ENCODE data around the gene BORCS5. TPM values are rescaled to one million over a fixed set of nuclear protein-coding genes. Genes with fewer than 3 reads are reported as not detected.

Gene BORCS5
- total and polyA plus RNA-seq, 8 donors: 7.7 to 13.5 (median 9.1) TPM

DNA sequence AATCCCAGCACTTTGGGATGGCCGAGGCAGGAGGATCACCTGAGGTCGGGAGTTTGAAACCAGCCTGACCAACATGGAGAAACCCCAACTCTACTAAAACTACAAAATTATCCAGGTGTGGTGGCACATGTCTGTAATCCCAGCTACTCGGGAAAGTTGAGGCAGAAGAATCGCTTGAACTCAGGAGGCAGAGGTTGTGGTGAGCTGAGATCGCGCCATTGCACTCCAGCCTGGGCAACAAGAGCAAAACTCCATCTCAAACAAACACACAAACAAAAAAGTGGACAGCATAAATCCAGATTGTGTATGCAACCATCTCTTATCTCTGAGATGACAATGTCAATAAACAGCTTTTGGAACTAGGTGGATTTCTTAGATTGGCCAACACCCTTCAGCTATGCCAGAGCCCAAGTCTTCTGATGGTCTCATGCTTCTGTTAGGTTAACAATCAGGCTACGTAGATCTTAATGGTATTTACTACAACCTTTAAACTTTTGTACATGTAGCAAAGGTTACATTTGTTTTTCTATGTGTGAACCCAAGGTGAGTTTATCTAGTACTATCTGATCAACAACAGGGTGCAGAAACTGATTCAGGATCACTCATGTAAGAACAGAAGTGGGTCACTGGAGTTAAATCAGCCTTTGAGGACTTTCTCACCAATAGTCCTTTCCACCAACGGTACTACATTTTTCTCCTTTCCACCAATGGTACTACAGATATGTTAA, 132.1 kb downstream of the BORCS5 start:
- Histone ChIP-seq H3K9me3 (no peaks in the 10 kb centered on the region), H3K4me1 (no peaks in the 10 kb centered on the region), H3K4me3 (no peak overlapping the region), H3K27ac (no peak overlapping the region), H3K27me3 (no peaks in the 10 kb centered on the region), H3K36me3 (peaks cover 0 to 23% of the 10 kb centered on the region in 2 donors)
- intact Hi-C loops (cut with DNase I): no loop called here
- TF ChIP-seq, protein P1, sequence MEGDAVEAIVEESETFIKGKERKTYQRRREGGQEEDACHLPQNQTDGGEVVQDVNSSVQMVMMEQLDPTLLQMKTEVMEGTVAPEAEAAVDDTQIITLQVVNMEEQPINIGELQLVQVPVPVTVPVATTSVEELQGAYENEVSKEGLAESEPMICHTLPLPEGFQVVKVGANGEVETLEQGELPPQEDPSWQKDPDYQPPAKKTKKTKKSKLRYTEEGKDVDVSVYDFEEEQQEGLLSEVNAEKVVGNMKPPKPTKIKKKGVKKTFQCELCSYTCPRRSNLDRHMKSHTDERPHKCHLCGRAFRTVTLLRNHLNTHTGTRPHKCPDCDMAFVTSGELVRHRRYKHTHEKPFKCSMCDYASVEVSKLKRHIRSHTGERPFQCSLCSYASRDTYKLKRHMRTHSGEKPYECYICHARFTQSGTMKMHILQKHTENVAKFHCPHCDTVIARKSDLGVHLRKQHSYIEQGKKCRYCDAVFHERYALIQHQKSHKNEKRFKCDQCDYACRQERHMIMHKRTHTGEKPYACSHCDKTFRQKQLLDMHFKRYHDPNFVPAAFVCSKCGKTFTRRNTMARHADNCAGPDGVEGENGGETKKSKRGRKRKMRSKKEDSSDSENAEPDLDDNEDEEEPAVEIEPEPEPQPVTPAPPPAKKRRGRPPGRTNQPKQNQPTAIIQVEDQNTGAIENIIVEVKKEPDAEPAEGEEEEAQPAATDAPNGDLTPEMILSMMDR (IDR thresholded peaks at IDR 0.05): no peak
- DNase-seq (no peak), ATAC-seq (no peak)

DNA sequence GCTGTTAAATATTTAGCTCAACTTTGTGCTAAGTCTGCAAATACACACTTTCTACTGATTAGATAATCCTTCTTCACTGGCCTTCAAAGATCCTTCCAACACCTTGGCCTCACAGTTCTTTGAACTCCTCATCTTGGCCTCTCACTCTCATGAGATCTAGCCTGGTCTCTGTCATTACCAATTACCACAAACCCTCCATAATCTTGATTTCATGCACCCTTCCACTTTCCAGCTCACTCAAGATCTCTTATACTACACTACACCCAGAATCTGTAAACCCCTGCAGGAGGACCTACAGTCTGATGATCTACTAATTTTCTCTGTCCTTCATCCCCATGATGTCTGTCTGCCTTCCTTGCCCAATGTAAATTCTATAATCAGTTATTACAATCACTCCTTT, 134.7 kb downstream of the BORCS5 start:
- Histone ChIP-seq H3K36me3 (peaks cover 0 to 20% of the 10 kb centered on the region in 2 donors), H3K9me3 (no peaks in the 10 kb centered on the region), H3K27ac (no peak overlapping the region), H3K27me3 (no peaks in the 10 kb centered on the region), H3K4me3 (no peak overlapping the region), H3K4me1 (no peaks in the 10 kb centered on the region)
- TF ChIP-seq, protein P1 (IDR thresholded peaks at IDR 0.05): no peak
- intact Hi-C loops (cut with DNase I): no loop called here
- DNase-seq: no peak
- ATAC-seq: no peak

- intact Hi-C loops (cut with DNase I): no loop called here
- Histone ChIP-seq H3K4me3 (no peak overlapping the region), H3K9me3 (no peaks in the 10 kb centered on the region), H3K27ac (no peak overlapping the region), H3K36me3 (peaks cover 0 to 17% of the 10 kb centered on the region in 2 donors), H3K4me1 (no peaks in the 10 kb centered on the region), H3K27me3 (no peaks in the 10 kb centered on the region)
- ATAC-seq (no peak), DNase-seq (no peak)
- TF ChIP-seq, protein P1 (IDR thresholded peaks at IDR 0.05): no peak
Observed at GRCh38 chr12:12492547-12492946, 135.7 kb downstream of the BORCS5 start.

DNA sequence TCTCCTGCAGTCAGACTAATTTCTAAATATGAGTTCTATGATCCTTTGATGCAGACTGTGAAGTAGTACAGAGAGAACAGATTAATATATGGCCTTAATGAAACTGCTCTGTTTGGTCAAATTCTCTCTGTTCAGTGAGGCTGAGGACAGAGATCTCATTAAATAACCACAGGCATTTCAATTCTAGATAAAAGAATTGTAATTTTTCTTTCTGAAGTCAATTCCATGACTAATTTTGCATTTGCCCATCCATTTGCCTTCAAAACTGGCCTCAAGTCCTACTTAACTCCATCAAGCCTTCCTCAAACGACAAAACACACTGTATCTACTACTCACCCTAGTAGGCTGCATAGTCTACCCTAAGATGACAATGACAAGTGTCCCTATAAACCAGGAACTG, 138.7 kb downstream of the BORCS5 start:
- no peaks in the 10 kb centered on the region for H3K9me3 ChIP-seq
- intact Hi-C loops (cut with DNase I): no loop called here
- TF ChIP-seq, protein P1 (IDR thresholded peaks at IDR 0.05): no peak
- H3K36me3 ChIP-seq: peaks cover 0 to 21% of the 10 kb centered on the region in 2 donors
- no peak for ATAC-seq
- H3K4me1 ChIP-seq: peaks cover 0 to 9% of the 10 kb centered on the region in 2 donors
- H3K27me3 ChIP-seq: no peaks in the 10 kb centered on the region
- H3K27ac ChIP-seq: no peak overlapping the region
- H3K4me3 ChIP-seq: no peak overlapping the region
- DNase-seq: no peak

- Histone ChIP-seq H3K9me3 (no peaks in the 10 kb centered on the region), H3K4me3 (no peak overlapping the region), H3K27ac (no peak overlapping the region), H3K4me1 (peaks cover 0 to 12% of the 10 kb centered on the region in 2 donors), H3K36me3 (peaks cover 0 to 21% of the 10 kb centered on the region in 2 donors), H3K27me3 (no peaks in the 10 kb centered on the region)
- no peak for DNase-seq
- intact Hi-C loops (cut with DNase I): no loop called here
- TF ChIP-seq, protein P1 (IDR thresholded peaks at IDR 0.05): no peak
- ATAC-seq: no peak
Observed at GRCh38 chr12:12498210-12498609, 141.3 kb downstream of the BORCS5 start.
